COLO668 (cell line): ENCODE results near the gene ATG9B.

Experiments used
- DNase-seq: peaks from one replicate; lab custom pipeline; 2025; ENCODE audit not compliant: unreplicated experiment; lab: John Stamatoyannopoulos, UW

ATG9B gene

DNA sequence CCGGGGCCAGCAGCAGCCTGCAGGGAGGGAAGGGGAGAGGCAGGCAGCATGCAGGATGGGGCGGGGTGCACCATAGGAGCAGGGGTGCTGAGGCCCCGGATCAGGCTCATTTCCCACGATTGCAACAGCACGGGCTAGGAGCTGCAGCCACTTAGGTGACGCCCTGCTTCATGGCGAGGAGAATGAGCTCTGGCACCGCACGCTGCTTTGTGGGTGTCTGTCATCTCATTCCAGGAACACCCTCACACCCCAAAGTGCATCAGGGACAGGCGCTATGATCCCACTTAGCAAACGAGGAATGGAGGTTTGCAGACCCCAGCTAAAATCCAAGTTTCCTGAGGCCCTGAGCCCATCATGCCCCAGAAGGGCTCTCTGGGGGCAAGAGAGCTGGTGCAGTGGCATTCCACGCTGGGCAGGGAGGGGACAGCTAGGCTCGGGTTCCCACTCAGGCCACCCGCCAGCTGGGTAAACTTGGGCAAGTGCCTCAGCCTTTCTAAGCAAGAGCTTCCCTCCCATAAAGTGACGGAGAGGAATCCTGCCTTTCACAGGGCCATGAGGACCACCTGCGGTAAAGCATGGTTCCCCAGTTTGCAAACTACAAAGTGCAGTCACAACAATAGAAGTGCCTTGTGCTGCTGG, 55.4 kb downstream of the ATG9B start:
- peak; percentile 67 for DNase-seq

DNA sequence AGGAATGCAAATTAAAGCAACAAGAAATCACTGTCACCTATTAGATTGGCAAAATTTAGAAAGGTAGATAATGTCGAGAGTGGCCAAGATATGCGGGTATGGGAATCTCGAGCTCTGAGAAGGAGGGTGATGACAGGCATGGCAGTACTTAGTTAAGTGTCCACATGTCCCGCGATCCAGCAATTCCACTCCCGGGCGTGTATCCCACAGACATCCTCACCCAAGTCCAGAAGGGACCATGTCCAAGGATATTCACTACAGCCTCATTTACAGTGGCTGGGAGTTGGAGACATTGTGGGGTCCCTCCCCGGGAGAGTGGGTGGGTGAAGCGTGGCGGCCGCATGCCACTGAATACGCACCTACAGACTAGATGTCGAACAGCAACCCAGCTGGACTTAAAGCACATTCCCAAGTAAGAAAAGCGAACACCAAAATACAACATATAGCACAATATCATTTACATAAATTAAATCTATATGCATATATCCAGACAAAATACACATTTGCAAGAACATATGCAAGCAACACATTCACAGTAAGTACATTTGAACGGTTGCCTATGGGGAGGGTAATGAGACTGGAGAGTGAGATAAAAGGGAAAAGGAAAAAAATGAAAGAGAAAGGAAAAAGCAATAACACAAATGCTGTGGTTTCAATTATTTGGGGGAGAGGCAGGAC, 56.1 kb downstream of the ATG9B start:
- DNase-seq, result no peak

DNA sequence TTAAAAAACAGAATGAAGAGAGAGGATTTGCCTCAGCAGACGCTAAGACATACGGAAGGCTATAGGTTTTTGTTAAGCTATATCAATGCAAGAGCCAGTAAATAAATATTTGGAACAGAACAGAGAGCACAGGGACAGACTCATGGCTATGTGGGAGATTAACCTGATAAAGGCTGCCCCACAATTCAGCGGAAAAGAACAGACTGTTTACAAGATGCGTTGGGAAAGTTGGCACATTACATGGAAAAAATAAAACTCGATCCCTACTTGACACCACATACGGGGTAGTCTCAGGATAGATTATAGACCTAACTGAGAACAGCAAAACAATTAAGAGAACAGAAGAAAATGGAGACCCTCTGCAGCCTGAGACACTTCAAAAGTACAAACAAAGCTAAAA, 56.9 kb downstream of the ATG9B start:
- no peak for DNase-seq

DNA sequence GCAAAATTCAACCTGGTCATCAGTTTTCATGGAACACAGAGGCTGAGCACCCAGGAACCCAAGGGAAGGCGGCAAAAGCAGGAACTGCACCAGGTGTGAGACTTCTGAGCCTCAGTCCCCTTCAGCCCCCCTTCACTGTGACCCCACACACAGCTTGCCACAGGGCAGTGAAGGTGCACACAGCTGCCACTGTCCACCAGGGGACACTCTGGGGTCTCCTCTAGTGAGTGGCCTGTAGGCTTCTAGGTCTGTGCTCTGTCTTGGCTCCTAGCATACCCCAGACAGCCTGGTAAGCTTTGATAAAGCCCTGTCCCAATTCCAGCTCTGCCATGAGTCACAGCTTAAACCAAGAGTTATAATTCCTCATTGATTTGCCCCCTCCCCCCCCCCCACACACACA, 58.3 kb downstream of the ATG9B start:
- peak; percentile 20 for DNase-seq

DNA sequence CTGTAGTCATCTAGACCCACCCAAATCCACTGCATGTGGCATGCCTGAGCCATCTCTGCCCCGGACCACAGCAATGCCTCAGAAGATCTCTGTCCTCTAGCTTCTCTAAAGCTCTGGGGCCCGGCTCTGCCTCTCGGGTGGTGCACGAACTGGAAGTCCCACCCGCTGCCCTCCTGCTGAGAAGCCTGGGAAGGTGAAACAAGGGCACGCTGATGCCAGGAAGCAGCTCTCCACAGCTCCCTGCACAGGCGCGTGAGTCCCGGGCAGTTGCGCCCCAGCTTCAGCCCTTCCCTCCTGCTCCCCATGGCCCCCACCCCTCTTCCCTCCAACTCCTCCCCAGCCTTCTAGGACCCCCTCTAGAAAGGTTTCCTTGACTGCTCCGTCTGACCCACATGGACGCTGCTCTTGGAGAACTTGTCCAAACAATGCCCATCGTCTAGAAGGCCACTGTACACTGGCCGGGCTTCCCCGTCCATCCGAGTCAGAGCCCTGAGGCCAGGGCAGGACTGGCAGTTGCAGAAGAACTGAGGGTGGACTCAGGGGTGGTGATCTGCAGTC, 58.9 kb downstream of the ATG9B start:
- DNase-seq, result peak; percentile 20
